Measurements from ENCODE around the gene ZNF747.

The ZNF747 gene

DNA sequence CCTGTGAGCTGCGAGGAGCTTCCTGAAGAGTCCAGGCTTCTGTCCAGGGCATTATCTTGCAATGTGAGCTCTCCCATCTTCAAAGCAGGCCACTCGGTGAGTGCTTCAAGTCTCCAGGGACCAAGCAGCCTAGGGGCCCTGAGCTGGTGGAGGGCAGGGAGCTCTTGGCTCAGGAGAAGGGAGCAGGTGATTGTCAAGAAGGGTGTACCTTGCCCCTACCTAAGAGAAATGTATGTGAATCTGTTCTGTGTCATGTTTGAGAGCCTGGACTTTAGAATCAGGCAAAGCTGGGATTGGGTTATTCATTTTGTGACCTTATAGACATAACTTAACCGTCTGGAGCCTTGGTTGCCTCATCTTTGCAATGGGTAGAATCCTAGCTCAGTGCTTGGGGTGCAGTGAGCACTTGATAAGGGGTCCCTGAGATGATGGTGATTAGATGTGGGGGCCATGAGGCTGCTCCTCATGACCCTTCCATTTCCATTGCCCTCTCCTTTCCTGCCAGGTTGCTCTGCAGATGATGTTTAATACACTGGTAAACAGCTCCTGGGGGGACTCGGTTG is 24.2 kb downstream of the ZNF747 start:
- no peak for DNase-seq

DNA sequence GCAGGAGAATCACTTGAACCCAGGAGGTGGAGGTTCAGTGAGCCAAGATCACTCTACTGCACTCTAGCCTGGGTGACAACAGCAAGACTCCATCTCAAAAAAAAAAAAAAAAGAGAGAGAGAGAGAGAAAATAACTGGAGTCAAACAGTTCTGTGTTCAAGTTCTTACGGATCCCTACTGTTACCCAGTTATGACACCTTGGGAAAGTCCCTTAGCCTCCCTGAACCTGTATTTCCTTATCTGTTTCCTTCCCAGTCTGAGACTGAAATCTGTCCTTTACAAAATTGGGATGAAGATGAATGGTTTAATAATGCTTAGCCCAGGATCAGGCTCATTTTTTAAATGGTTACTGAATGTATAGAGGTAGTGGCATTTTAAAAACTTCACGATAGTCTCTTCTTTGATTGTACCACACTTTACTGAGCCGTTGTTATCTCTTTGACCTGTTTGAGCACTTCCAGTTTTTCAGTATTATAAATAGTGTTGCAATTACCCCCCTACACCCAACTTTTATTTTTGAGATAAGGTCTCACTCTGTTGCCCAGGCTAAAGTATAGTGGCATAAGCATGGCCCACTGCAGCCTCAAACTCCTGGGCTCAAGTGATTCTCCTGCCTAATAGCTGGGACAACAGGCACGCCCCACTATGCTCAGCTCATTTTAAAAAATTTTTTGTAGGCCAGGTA is 25.4 kb downstream of the ZNF747 start:
- no peak for DNase-seq

DNA sequence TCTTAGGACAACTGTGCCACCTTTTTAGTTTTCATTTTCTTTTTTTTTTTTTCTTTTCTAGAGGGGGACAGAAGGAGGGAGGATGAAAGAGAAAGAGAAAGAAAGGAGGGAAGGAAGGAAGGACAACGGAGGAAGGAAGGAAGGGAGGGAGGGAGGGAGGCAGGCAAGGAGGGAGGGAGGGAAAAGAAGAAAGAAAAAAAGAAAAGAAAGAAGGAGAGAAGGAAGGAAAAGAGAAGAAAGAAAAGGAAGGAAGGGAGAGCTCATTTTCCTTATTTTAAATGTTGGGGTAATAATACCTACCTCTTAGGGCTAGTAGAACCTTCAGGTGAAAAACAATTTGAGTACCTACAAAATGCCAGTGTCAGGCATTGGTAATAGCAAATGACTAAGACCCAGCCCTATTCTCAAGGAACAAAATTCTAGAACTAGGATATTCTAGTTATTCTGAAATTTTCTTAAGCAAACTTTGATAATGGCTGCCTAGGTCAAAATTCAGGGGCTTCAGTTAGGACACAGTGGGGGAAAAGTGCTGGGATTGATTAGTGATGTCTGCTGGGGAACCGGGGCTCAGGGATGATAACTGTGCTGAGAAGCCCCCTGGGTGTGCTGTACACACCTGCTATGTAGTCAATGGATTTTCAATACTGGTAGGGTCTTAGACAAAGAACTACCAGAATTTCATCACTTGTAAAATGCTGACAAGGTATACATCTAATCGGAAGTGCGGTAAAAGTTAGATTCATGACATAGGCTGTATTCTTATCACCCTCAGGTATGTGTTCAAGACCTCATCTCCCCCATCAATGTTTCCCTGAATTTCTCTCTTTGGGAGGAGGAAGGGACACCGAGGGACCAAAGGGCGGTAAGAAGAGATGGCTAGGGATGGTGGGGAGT is 31.0 kb downstream of the ZNF747 start:
- no peak for DNase-seq

DNA sequence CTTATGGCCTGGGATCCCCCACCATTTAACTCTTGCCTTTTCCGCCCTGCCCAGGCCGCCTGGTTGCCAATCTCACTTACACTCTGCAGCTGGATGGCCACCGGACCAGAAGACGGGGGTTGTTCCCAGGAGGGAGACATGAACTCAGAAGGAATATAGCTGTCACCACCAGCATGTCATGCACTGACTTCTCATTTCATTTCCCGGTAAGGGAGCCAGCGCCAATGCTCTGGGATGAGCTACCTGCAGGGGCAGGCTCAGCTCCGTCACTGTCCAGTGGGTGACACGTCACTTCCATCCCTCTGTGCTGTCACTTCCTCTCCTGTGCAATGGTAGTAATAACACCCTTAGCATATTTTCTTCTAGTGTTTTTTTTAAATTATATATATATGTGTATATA is 35.4 kb downstream of the ZNF747 start:
- DNase-seq: no peak

DNA sequence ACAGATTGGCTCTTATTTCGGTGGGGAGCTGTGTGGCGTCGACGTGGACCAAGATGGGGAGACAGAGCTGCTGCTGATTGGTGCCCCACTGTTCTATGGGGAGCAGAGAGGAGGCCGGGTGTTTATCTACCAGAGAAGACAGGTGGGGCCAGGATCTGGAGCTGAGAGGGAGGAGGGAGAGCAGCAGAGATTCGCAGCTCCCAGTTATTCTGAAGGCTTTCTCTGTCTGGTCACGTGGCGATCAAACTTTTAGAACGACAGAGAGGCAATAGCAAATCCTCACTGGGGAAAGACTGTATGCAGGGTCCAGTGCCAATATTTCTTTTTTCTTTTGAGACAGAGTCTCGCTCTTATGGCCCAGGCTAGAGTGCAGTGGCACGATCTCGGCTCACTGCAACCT is 39.9 kb downstream of the ZNF747 start:
- DNase-seq: no peak

DNA sequence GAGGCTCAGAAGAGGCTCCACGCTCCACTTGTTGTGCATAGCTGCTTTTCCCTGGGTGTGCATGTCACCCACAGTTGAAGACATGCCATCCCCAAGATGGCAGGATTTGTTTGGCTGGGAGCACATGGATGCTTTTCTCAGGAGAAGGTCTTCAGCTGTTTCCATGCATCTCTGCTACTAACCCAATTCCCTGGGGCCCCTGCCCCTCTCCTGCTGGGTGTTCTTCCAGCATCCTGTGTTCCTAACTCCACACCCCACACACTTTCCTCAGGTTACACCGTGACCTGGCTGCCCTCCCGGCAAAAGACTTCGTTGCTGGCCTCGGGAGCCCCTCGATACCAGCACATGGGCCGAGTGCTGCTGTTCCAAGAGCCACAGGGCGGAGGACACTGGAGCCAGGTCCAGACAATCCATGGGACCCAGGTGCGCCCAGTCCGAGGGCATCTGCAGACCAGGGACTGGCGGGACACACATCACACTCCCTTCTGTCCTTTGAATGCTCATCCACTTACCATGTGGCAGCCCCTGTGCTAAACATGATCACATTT is 40.6 kb downstream of the ZNF747 start:
- DNase-seq: no peak

DNA sequence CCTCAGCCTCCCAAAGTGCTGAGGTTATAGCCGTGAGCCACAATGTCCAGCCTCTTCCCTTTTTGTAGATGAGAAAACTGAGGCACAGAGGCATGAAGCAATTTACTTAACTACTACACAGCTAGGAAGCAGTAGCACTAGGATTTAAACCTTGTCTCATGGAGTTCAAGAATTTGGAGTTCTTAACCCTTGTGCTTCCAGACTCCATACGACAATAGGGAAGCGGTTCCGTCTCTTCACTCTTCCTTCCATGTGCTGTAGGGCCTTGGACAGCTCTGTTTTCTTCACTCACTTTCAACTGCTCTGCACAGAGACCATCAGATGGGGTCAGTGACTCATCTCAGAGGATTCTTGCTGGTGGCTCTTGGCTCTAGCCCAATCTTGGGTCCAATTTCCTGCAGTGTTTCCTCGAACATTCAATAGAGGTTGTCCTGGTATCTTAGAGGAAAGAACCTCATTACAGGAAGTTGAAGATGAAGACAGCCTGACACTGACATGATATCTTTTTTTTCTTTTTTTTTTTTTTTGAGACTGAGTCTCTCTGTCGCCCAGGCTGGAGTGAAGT is 42.8 kb downstream of the ZNF747 start:
- DNase-seq: peak; percentile 21

DNA sequence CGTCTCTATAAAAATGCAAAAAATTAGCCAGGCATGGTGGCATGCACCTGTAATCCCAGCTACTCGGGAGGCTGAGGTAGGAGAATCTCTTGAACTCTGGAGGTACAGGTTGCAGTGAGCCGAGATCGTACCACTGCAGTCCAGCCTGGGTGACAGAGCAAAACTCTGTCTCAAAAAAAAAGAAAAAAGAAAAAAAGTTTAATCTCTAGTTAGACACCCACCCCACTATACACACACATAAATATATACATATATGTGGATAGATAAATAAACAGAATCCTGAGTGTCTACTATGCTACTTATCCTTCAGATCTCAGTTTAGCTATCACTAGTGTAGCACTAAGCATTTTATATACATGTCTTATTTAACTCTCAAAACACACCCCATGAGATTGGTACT is 43.4 kb downstream of the ZNF747 start:
- DNase-seq: no peak

DNA sequence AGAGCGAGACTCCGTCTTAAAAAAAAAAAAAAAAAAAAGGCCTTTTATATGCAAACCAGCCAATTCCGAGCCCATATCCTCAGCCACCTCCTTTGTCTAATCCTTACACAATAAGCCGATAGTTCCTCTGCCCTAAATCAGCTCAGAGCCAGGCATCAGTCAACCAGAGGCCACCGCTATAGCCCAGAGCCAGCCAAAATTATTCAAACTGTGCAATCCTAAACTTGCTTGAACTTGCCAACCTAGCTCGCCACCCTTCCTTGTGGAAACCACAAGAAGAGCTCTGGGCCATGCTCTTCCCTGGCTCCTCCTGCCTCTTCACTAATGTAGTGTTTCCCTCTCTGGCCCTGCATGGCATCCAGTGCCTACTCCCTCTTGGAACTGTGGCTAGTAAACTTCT is 44.4 kb downstream of the ZNF747 start:
- DNase-seq: no peak

DNA sequence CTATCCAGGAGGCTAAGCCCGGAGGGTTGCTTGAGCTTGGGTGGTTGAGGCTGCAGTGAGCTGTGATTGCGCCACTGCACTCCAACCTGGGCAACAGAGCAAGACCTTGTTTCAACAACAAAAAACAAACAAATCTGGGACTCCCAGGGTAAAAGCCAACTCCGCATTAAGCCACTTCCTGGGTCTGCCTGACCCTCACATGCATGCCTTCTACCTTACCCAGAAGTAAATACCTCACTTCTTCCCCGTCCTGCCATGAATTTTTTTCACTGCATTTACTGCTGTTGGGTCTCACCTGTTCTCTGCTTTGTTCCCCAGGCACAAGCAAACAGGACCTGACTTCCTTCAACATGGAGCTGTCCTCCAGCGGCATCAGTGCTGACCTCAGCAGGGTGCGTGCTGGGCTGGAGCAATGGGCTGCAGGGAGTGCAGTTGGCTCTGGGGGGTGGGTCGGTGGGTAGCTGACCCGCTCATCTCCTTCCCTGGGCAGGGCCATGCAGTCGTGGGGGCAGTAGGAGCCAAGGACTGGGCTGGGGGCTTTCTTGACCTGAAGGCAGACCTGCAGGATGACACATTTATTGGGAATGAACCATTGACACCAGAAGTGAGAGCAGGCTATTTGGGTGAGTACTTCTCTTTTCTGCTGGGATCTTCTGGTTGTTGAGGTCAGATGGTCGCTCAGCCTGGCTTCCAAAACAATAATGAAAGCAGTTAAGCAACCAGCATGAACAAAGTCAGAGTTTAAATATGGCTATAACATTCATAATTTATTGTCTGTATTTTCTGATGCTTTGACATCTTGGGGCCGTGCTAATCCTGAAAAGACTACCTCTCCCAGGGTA is 45.7 kb downstream of the ZNF747 start:
- DNase-seq: no peak

DNA sequence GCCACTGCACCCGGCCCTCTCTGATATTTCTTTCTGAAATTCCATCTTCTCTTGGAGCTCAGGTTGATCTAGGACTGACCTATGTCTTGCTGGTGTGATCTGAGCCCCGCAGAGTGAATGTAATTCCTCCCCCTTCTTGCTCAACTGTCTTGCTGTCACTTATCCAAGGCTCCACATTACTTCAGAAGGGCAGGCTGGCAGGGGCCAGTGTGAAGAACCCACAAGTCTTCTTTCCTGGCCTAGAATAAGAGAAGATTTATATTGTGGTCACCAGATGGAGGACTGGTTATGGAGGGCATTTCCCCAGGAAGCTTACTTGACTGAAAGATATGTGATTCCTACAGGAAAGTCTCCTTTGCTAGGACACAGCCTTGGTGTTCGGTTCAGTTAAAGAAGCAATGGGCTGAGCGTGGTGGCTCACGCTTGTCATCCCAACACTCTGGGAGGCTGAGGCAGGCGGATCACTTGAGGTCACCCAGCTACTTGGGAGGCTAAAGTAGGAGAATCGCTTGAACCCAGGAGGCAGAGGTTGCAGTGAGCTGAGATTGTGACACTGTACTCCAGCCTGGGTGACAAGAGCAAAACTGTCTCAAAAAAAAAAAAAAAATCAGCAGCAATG is 48.7 kb downstream of the ZNF747 start:
- DNase-seq: no peak

DNA sequence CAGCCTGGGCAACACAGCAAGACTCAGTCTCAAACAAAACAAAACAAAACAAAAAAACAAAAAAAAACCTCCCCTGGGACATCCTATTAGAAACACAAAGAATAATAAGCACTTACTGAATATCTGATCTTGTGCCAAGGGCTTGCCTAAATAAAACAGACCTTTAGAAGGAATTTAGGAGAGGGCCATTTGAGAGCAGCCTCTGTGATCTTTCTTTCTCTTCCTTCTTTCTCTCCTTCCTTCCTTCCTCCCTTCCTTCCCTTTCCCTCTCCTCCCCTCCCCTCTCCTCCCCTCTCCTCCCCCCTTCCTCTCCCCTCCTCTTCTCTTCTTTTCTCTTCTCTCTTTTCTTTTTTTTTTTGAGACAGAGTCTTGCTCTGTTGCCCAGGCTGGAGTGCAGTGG is 49.8 kb downstream of the ZNF747 start:
- no peak for DNase-seq

DNA sequence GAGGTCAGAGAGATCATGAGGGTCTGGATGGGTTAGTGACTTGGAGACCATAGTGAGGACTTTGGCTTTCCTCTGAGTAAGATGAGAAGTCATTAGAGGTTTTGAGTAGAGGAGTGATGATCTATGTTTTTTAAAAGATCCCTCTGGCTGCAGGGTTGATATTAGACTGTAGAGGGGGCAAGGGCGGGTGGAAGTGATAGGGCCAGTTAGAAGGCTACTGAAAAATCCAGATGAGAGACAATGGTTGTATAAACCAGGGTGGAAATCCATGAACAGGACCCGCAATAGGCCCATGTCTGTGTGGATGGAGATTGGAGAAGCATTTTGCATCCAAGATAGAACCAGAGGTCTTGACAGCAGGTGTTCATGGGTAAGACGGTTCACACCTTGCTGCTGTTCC is 52.3 kb downstream of the ZNF747 start:
- DNase-seq: no peak

DNA sequence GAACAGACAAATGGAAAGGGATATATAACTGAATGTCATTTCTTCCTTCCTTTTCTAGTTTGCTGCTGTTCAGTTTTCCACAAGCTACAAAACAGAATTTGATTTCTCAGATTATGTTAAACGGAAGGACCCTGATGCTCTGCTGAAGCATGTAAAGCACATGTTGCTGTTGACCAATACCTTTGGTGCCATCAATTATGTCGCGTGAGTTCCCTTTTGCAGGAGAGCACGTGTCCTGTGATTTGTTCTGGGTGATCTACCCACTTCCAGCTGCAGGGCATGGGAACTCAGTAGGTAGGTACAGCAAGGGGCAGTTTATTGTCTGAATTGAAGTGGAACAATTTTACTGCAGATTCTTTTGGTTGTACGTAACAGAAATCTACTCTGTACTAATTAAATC is 53.3 kb downstream of the ZNF747 start:
- DNase-seq: no peak

All from activated CD4-positive, alpha-beta T cell treated with anti-CD3 and anti-CD28 coated beads for 1 hour (primary cell).